ENCODE data around the gene PSMB11. TPM values are rescaled to one million over a fixed set of nuclear protein-coding genes. Genes with fewer than 3 reads are reported as not detected.

PSMB11 gene
- total RNA-seq, 4 donors from 2014 or later: not detected

GRCh38 chr14:23076785-23077408, 34.9 kb downstream of the PSMB11 start:
- in situ Hi-C loops (cut with MboI; ENCODE audit: low sequenced_read_pairs in 4 of 4): no loop called here

GRCh38 chr14:23077962-23078361, 36.0 kb downstream of the PSMB11 start:
- no peaks in the 10 kb centered on the region for H3K27me3 ChIP-seq
- H3K9me3 ChIP-seq: no peaks in the 10 kb centered on the region
- H3K36me3 ChIP-seq: peaks cover 6 to 90% of the 10 kb centered on the region in 2 donors
- intact Hi-C loops (cut with DNase I; ENCODE audit: low total_unique reads): loop anchor here (2.0 to 5.0 kb wide), 2 partner anchors 17 to 219 kb away; partner anchors contain the start of genes ACIN1 and C14orf119
- H3K4me3 ChIP-seq: no peak overlapping the region
- H3K4me1 ChIP-seq: peaks cover under 1 to 23% of the 10 kb centered on the region in 2 donors
- ATAC-seq (no peak), DNase-seq (no peak)
- no peak for TF ChIP-seq POLR2A (IDR thresholded peaks at IDR 0.05)
- TF ChIP-seq, protein P1, sequence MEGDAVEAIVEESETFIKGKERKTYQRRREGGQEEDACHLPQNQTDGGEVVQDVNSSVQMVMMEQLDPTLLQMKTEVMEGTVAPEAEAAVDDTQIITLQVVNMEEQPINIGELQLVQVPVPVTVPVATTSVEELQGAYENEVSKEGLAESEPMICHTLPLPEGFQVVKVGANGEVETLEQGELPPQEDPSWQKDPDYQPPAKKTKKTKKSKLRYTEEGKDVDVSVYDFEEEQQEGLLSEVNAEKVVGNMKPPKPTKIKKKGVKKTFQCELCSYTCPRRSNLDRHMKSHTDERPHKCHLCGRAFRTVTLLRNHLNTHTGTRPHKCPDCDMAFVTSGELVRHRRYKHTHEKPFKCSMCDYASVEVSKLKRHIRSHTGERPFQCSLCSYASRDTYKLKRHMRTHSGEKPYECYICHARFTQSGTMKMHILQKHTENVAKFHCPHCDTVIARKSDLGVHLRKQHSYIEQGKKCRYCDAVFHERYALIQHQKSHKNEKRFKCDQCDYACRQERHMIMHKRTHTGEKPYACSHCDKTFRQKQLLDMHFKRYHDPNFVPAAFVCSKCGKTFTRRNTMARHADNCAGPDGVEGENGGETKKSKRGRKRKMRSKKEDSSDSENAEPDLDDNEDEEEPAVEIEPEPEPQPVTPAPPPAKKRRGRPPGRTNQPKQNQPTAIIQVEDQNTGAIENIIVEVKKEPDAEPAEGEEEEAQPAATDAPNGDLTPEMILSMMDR (IDR thresholded peaks at IDR 0.05 in 4 of 5, conservative IDR thresholded peaks at IDR 0.05 in 1 of 5): no peak
- in situ Hi-C loops (cut with MboI; ENCODE audit: low sequenced_read_pairs in 4 of 4): no loop called here
- H3K27ac ChIP-seq: peak overlapping the region; percentile 71 to 87 (median 84)

More at GRCh38 chr14:23076785-23077408, 34.9 kb downstream of the PSMB11 start:
- peaks cover 11 to 33% of the 10 kb centered on the region in 2 donors for H3K4me1 ChIP-seq
- DNase-seq (no peak), ATAC-seq (peak in 1 of 2 donors; percentile 31)
- H3K27me3 ChIP-seq: no peaks in the 10 kb centered on the region
- H3K36me3 ChIP-seq: peaks cover 6 to 90% of the 10 kb centered on the region in 2 donors
- TF ChIP-seq POLR2A (IDR thresholded peaks at IDR 0.05): no peak
- TF ChIP-seq, protein P1 (IDR thresholded peaks at IDR 0.05 in 4 of 5, conservative IDR thresholded peaks at IDR 0.05 in 1 of 5): peak; percentile 29 to 70 (median 48)
- H3K4me3 ChIP-seq: no peak overlapping the region
- H3K9me3 ChIP-seq: no peaks in the 10 kb centered on the region
- intact Hi-C loops (cut with DNase I; ENCODE audit: low total_unique reads): loop anchor here (5.0 kb wide), 1 partner anchor 220 kb away; no protein-coding TSS in a partner anchor
- H3K27ac ChIP-seq: peak overlapping the region; percentile 71 to 87 (median 84)

GRCh38 chr14:23078692-23079116, 36.7 kb downstream of the PSMB11 start:
- Histone ChIP-seq H3K27ac (peak overlapping the region; percentile 71 to 87 (median 84)), H3K4me1 (peaks cover 0 to 23% of the 10 kb centered on the region in 2 donors), H3K9me3 (no peaks in the 10 kb centered on the region), H3K4me3 (no peak overlapping the region), H3K36me3 (peaks cover 9 to 93% of the 10 kb centered on the region in 2 donors), H3K27me3 (no peaks in the 10 kb centered on the region)
- in situ Hi-C loops (cut with MboI; ENCODE audit: low sequenced_read_pairs in 4 of 4): no loop called here
- DNase-seq (peak; percentile 89 to 95), ATAC-seq (peak; percentile 99)
- intact Hi-C loops (cut with DNase I; ENCODE audit: low total_unique reads): loop anchor here (2.0 to 5.0 kb wide), 2 partner anchors 16 to 219 kb away; partner anchors contain the start of genes ACIN1 and C14orf119
- TF ChIP-seq, protein P1 (IDR thresholded peaks at IDR 0.05 in 4 of 5, conservative IDR thresholded peaks at IDR 0.05 in 1 of 5): no peak
- TF ChIP-seq POLR2A (IDR thresholded peaks at IDR 0.05): peak in 1 of 2 donors; percentile 47

DNA sequence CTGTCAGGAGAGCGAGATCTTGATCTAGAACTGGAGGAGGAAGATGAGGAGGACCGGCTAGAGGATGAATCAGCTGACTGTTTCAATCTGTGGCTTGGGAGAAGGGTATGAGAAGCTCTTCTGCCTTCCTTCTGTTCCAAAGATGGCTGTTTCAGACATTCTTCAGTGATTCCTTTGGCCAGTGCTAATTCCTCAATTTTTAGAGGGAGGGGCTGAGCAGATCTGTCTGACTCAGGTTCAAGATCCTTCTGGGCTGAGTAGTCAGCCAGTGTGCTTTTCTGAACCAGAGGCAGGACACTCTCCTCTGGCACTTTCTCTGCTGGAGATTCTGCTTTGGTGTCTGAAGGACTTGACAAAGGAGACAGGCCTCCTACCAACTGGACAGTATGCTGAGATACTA, 37.7 kb downstream of the PSMB11 start:
- no peak for DNase-seq
- TF ChIP-seq POLR2A (IDR thresholded peaks at IDR 0.05): no peak
- TF ChIP-seq, protein P1 (IDR thresholded peaks at IDR 0.05 in 4 of 5, conservative IDR thresholded peaks at IDR 0.05 in 1 of 5): no peak
- Histone ChIP-seq H3K36me3 (peaks cover 9 to 97% of the 10 kb centered on the region in 2 donors), H3K27me3 (no peaks in the 10 kb centered on the region), H3K27ac (peak overlapping the region; percentile 71 to 87 (median 84)), H3K4me3 (no peak overlapping the region), H3K9me3 (no peaks in the 10 kb centered on the region), H3K4me1 (peaks cover 0 to 23% of the 10 kb centered on the region in 2 donors)
- ATAC-seq: no peak
- intact Hi-C loops (cut with DNase I; ENCODE audit: low total_unique reads): loop anchor here (2.0 to 5.0 kb wide), 2 partner anchors 15 to 218 kb away; partner anchors contain the start of genes ACIN1 and C14orf119
- in situ Hi-C loops (cut with MboI; ENCODE audit: low sequenced_read_pairs in 4 of 4): no loop called here

All from gastrocnemius medialis (tissue), 4 donors.